T47D (cell line): ENCODE results near the gene BCL11A.

Experiments
- DNase-seq, 2 experiments: peaks; one replicate each; pipeline versions ENCODE4 v3.0.0 to v3.0.0-alpha.2; 2011 to 2012; ENCODE audit warnings: low read depth in 1 of 2, low spot score in 1 of 2
- JUND ChIP-seq: IDR thresholded peaks from 2 replicates; pipeline ENCODE4 v1.6.1; 2012; ENCODE audit warnings: low read depth
- in situ Hi-C: cut with HindIII; loops from 2 replicates; pipeline ENCODE4 v1.10.0; 2016; ENCODE audit warnings: low sequenced_read_pairs, low pct_unique_long_range_greater_than_20kb

BCL11A gene

GRCh38 chr2:60460577-60461420 is 92.7 kb downstream of the BCL11A start:
- DNase-seq, result no peak
- in situ Hi-C loops, result no loop called here
- no peak for TF ChIP-seq JUND

GRCh38 chr2:60459851-60460250 is 93.6 kb downstream of the BCL11A start:
- in situ Hi-C loops, result no loop called here
- no peak for DNase-seq
- TF ChIP-seq JUND, result no peak

GRCh38 chr2:60456115-60456770 is 97.2 kb downstream of the BCL11A start:
- no peak for TF ChIP-seq JUND
- in situ Hi-C loops, result no loop called here
- no peak for DNase-seq

- no peak for TF ChIP-seq JUND
- in situ Hi-C loops, result no loop called here
- DNase-seq, result no peak
Measured at GRCh38 chr2:60453872-60454271, 99.6 kb downstream of the BCL11A start.

GRCh38 chr2:60453301-60453700 is 100.2 kb downstream of the BCL11A start:
- in situ Hi-C loops, result no loop called here
- DNase-seq, result no peak
- TF ChIP-seq JUND, result no peak

- in situ Hi-C loops, result no loop called here
Measured at GRCh38 chr2:60450488-60450887, 103.0 kb downstream of the BCL11A start.

GRCh38 chr2:60447943-60448342 is 105.5 kb downstream of the BCL11A start:
- no peak for TF ChIP-seq JUND
- DNase-seq, result no peak
- in situ Hi-C loops, result no loop called here

More at GRCh38 chr2:60450488-60450887, 103.0 kb downstream of the BCL11A start:
- DNase-seq, result no peak
- TF ChIP-seq JUND, result no peak

GRCh38 chr2:60446413-60447267 is 106.8 kb downstream of the BCL11A start:
- TF ChIP-seq JUND, result no peak
- DNase-seq, result no peak
- in situ Hi-C loops, result no loop called here

GRCh38 chr2:60445684-60446179 is 107.7 kb downstream of the BCL11A start:
- in situ Hi-C loops, result no loop called here
- TF ChIP-seq JUND, result no peak
- DNase-seq, result no peak

GRCh38 chr2:60442608-60443007 is 110.8 kb downstream of the BCL11A start:
- TF ChIP-seq JUND, result no peak
- DNase-seq, result no peak
- in situ Hi-C loops, result no loop called here

- DNase-seq, result no peak
- in situ Hi-C loops, result no loop called here
- no peak for TF ChIP-seq JUND
Measured at GRCh38 chr2:60441800-60442199, 111.7 kb downstream of the BCL11A start.

- no peak for DNase-seq
- no peak for TF ChIP-seq JUND
- in situ Hi-C loops, result no loop called here
Measured at GRCh38 chr2:60440767-60441163, 112.7 kb downstream of the BCL11A start.
